Measurements from ENCODE around the gene PPP2R3B.

The PPP2R3B gene

GRCh38 chrX:291411-291901 is 95.3 kb downstream of the PPP2R3B start:
- no peak for DNase-seq

- no peak for DNase-seq
Observed at GRCh38 chrX:290476-291166, 96.1 kb downstream of the PPP2R3B start.

DNA sequence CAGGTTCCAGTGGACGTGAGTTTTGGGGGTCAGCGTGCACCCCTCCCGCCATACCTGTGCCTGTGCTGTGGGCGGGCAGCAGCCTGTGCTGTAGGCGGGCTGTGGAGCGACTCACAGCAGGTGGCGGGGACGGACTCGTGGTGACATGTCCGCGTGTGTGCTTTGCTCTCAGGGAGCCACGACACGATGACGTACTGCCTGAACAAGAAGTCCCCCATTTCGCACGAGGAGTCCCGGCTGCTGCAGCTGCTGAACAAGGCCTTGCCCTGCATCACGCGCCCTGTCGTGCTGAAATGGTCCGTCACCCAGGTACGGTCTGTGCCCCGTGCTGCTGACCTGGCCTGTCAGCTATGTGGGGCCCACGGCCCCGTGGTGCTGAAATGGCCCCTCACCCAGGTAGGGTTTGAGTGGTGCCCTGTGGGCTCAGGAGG is 98.1 kb downstream of the PPP2R3B start:
- no peak for DNase-seq

DNA sequence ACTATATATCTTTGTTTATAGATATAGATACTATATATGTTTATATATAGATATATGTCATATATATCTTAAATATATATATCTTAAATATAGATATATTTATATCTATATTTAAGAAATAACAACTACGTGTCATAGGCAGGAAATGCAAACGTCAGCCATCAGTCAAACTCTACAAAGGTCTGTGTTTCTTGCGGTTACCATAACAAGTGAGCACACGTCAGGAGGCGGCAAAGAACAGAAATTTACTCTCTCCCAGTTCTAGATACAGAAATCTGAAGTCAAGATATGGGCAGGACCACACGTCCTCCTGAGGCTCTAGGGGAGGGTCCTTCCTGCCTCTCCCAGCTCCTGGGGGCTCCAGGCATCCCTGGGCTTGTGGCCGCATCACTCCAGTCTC is 99.0 kb downstream of the PPP2R3B start:
- DNase-seq: no peak

DNA sequence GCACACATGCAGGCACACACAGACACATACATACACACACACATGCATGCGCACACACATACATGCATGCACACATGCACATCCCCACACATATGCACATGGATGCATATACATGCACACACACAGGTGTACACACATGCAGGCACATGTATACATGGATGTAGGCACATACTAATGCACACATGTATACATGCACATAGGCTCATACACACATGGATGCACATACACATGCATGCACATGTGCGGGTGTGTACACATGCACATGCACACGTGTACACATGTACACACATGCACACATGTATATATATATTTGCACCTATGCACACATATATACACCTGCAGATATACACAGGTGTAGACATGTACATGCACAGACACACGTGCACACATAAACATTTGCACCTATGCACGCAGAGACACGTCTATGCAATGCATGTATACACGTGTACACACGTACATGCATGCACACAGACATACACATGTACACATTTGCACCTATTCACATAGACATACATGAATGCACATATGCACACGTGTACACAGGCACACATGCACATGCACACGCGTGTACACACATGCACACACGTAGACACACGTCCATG is 101.5 kb downstream of the PPP2R3B start:
- DNase-seq: no peak

All from NCI-H1417 treated with DMSO at 0.1 percent for 48 hours (cell line).